Neural progenitor cell (in vitro differentiated cells): ENCODE measurements around the gene UGT1A6. TPM values are rescaled to one million over a fixed set of nuclear protein-coding genes. Genes with fewer than 3 reads are reported as not detected.

Source experiments
- DNase-seq: peaks from one replicate; pipeline ENCODE4 v3.0.0-alpha.2; 2016; ENCODE audit warnings: low spot score
- H2AFZ ChIP-seq: fragments of 200-600 bp; sonication (generic); replicated peaks from 2 replicates; pipeline ENCODE4 v1.6.1; 2016; ENCODE audit warnings: antibody characterized with exemption
- H3F3A ChIP-seq: fragments of 200-600 bp; sonication (generic); 2 replicates; pipeline ENCODE4 v1.6.1; 2016; ENCODE audit warnings: antibody characterized with exemption, low read depth
- H3K27ac ChIP-seq: fragments of 200-600 bp; sonication (generic); 2 replicates; pipeline ENCODE4 v1.5.1; 2016; ENCODE audit warnings: mild to moderate bottlenecking
- H3K27me3 ChIP-seq: fragments of 200-600 bp; sonication (generic); 2 replicates; pipeline ENCODE4 v1.6.1; 2016; ENCODE audit warnings: mild to moderate bottlenecking, moderate library complexity
- H3K36me3 ChIP-seq: fragments of 200-600 bp; sonication (generic); 2 replicates; pipeline ENCODE4 v1.5.1; 2016
- H3K4me1 ChIP-seq: fragments of 200-600 bp; sonication (generic); 2 replicates; pipeline ENCODE4 v1.6.1; 2016; ENCODE audit warnings: mixed run types
- H3K4me2 ChIP-seq: fragments of 200-600 bp; sonication (generic); 2 replicates; pipeline ENCODE4 v1.6.1; 2016
- H3K4me3 ChIP-seq: fragments of 200-600 bp; sonication (generic); 2 replicates; pipeline ENCODE4 v1.5.1; 2016
- H3K79me2 ChIP-seq: fragments of 200-600 bp; sonication (generic); 2 replicates; pipeline ENCODE4 v1.6.1; 2016; ENCODE audit warnings: low read depth
- H3K9ac ChIP-seq: fragments of 200-600 bp; sonication (generic); 2 replicates; pipeline ENCODE4 v1.6.1; 2016
- H3K9me3 ChIP-seq: fragments of 200-600 bp; sonication (generic); 2 replicates; pipeline ENCODE4 v1.5.1; 2016; ENCODE audit warnings: low read depth
- H4K20me1 ChIP-seq: fragments of 200-600 bp; sonication (generic); 2 replicates; pipeline ENCODE4 v1.6.1; 2016; ENCODE audit warnings: low read depth
- H3K27ac Mint-ChIP-seq: 3 replicates; pipeline ENCODE4 v1.8.0; 2021; ENCODE audit warnings: mixed read lengths
- H3K27me3 Mint-ChIP-seq: 2 replicates; pipeline ENCODE4 v1.8.0; 2022; ENCODE audit warnings: low read depth, mild to moderate bottlenecking, inconsistent platforms, moderate library complexity, mixed read lengths; ENCODE audit not compliant: insufficient read depth
- H3K36me3 Mint-ChIP-seq: 3 replicates; pipeline ENCODE4 v1.8.0; 2021; ENCODE audit warnings: mixed read lengths
- H3K4me1 Mint-ChIP-seq: 3 replicates; pipeline ENCODE4 v1.8.0; 2021; ENCODE audit warnings: mixed read lengths
- H3K4me3 Mint-ChIP-seq: 3 replicates; pipeline ENCODE4 v1.8.0; 2021; ENCODE audit warnings: mild to moderate bottlenecking, moderate library complexity, mixed read lengths
- H3K9me3 Mint-ChIP-seq: 3 replicates; pipeline ENCODE4 v1.8.0; 2020; ENCODE audit warnings: mixed read lengths
- EZH2 ChIP-seq: fragments of 200-600 bp; sonication (generic); IDR thresholded peaks from 2 replicates; pipeline ENCODE4 v1.6.1; 2017; ENCODE audit warnings: antibody characterized with exemption, mild to moderate bottlenecking, moderate library complexity
- EZH2phosphoT487 ChIP-seq: fragments of 200-600 bp; sonication (generic); IDR thresholded peaks from 2 replicates; pipeline ENCODE4 v1.6.1; 2017; ENCODE audit warnings: antibody characterized with exemption
- total RNA-seq: library from RNA; depleted of rRNA; stranded (reverse); fragments of >200 nt; gene quantifications from 2 replicates; pipeline ENCODE4 v1.2.3, GENCODE V29; 2015; ENCODE audit warnings: low replicate concordance
- TF ChIP-seq, protein P1 (sequence below): fragments of 200-600 bp; sonication (generic); IDR thresholded peaks from 2 replicates; pipeline ENCODE4 v1.5.1; 2017; ENCODE audit warnings: antibody characterized with exemption, mild to moderate bottlenecking

The UGT1A6 gene
- total RNA-seq, 1 donor from 2014 or later, result not detected

DNA sequence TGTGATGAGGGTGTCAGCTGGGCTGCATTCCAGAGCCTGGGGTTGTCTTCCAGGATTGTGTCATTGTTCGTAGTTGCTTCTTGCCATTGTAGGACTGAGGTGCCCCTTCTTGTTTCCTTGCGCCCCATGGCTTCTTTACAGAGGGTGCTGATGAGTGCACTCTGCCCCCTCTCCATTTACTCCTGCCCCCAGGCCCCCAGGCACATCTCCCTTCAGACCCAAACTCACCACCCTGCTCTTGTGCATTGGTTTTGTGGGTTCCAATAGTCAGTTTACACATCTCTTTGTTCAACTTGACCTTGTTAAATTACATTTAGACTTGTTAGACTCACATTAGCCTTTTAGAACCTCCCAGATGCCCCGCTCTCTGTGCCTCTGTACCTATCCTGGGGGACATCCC is 128.5 kb downstream of the UGT1A6 start:
- no peaks in the 10 kb centered on the region for H3K9me3 ChIP-seq
- no peaks in the 10 kb centered on the region for H3K4me1 ChIP-seq
- DNase-seq, result no peak
- no peaks in the 10 kb centered on the region for H3F3A ChIP-seq
- no peak overlapping the region for H2AFZ ChIP-seq
- no peaks in the 10 kb centered on the region for H3K36me3 ChIP-seq
- Mint-ChIP-seq H3K27ac (peak overlapping the region; percentile 59), H3K4me3 (no peak overlapping the region), H3K27me3 (peaks cover 6% of the 10 kb centered on the region), H3K4me1 (peaks cover 9% of the 10 kb centered on the region), H3K36me3 (peaks cover 1% of the 10 kb centered on the region), H3K9me3 (peaks cover 3% of the 10 kb centered on the region)
- H3K9ac ChIP-seq, result no peak overlapping the region
- H3K27me3 ChIP-seq, result no peaks in the 10 kb centered on the region
- no peak for TF ChIP-seq EZH2
- TF ChIP-seq EZH2phosphoT487, result no peak
- TF ChIP-seq, protein P1, sequence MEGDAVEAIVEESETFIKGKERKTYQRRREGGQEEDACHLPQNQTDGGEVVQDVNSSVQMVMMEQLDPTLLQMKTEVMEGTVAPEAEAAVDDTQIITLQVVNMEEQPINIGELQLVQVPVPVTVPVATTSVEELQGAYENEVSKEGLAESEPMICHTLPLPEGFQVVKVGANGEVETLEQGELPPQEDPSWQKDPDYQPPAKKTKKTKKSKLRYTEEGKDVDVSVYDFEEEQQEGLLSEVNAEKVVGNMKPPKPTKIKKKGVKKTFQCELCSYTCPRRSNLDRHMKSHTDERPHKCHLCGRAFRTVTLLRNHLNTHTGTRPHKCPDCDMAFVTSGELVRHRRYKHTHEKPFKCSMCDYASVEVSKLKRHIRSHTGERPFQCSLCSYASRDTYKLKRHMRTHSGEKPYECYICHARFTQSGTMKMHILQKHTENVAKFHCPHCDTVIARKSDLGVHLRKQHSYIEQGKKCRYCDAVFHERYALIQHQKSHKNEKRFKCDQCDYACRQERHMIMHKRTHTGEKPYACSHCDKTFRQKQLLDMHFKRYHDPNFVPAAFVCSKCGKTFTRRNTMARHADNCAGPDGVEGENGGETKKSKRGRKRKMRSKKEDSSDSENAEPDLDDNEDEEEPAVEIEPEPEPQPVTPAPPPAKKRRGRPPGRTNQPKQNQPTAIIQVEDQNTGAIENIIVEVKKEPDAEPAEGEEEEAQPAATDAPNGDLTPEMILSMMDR, result no peak
- no peak overlapping the region for H3K4me3 ChIP-seq
- H3K4me2 ChIP-seq, result no peak overlapping the region
- no peaks in the 10 kb centered on the region for H4K20me1 ChIP-seq
- H3K79me2 ChIP-seq, result no peaks in the 10 kb centered on the region
- H3K27ac ChIP-seq, result no peak overlapping the region

DNA sequence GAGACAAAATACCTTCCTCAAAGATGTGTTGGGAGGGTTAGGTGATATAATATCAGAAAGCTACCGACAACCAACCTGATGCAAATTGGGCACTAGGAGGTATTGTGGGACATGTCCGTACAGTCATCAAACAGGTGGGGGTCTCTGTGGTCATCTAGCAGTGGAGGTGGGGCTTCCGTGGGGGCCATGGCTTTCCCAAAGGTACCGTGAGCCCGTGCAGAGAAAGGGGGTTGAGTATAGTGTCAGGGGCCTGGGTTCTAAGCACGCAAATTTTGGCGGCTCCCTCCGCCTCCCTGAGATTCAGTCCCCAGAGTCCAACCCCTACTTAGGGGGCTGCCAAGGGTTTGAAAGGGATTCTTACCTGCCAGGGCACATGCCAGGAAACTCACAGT is 129.0 kb downstream of the UGT1A6 start:
- H3K27me3 Mint-ChIP-seq, result peaks cover 6% of the 10 kb centered on the region

DNA sequence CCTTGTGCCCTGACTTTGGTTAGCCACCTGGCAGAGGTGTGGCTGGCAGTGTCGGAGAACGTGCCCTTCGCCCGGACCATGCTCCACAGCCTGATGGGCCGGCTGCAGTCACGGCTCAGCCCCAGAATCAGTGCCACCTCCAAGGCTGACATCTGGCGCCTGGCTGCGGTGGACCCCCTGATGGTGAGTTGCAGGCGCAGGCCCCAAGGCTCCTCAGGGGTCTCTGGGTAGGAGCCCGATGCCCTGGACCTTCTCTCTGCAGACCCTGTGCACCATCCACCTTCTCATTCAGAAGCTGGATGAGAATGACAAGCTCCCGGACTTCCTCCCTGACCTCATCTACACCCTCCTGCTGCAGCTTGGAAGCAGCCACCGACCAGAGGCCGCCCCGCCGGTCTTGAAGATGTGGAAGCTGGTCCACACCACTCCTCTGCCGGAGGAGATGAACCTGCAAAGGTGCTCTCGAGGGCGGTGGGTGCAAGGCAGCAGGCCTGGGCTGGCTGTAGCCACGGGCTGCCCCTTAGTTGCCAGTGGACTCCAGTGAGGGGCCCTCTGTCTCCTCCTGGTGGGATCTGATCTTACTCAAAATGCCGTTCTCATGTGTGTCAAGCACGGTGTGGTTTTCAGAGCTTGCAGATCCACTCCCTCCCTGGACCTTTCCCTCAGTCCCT is 129.5 kb downstream of the UGT1A6 start:
- Histone ChIP-seq H3K79me2 (no peaks in the 10 kb centered on the region), H3K4me3 (no peak overlapping the region), H2AFZ (no peak overlapping the region), H3F3A (no peaks in the 10 kb centered on the region), H3K27me3 (no peaks in the 10 kb centered on the region), H3K4me2 (no peak overlapping the region), H3K9ac (no peak overlapping the region), H3K36me3 (no peaks in the 10 kb centered on the region), H3K27ac (no peak overlapping the region), H3K4me1 (no peaks in the 10 kb centered on the region), H3K9me3 (no peaks in the 10 kb centered on the region), H4K20me1 (no peaks in the 10 kb centered on the region)
- peaks cover 1% of the 10 kb centered on the region for H3K36me3 Mint-ChIP-seq
- peaks cover 3% of the 10 kb centered on the region for H3K9me3 Mint-ChIP-seq
- peaks cover under 1% of the 10 kb centered on the region for H3K4me1 Mint-ChIP-seq
- peaks cover 4% of the 10 kb centered on the region for H3K27me3 Mint-ChIP-seq
- no peak overlapping the region for H3K27ac Mint-ChIP-seq
- TF ChIP-seq, protein P1, result no peak
- no peak for TF ChIP-seq EZH2
- TF ChIP-seq EZH2phosphoT487, result no peak
- DNase-seq, result no peak
- no peak overlapping the region for H3K4me3 Mint-ChIP-seq

More for the DNA sequence above, 129.0 kb downstream of the UGT1A6 start:
- Histone ChIP-seq H3K4me1 (no peaks in the 10 kb centered on the region), H4K20me1 (no peaks in the 10 kb centered on the region), H3K4me2 (no peak overlapping the region), H3K27ac (no peak overlapping the region), H2AFZ (no peak overlapping the region), H3K4me3 (no peak overlapping the region), H3K27me3 (no peaks in the 10 kb centered on the region), H3K36me3 (no peaks in the 10 kb centered on the region), H3K79me2 (no peaks in the 10 kb centered on the region), H3F3A (no peaks in the 10 kb centered on the region), H3K9me3 (no peaks in the 10 kb centered on the region), H3K9ac (no peak overlapping the region)
- Mint-ChIP-seq H3K4me3 (no peak overlapping the region), H3K4me1 (peaks cover 4% of the 10 kb centered on the region), H3K36me3 (peaks cover 1% of the 10 kb centered on the region), H3K9me3 (peaks cover 3% of the 10 kb centered on the region), H3K27ac (peak overlapping the region; percentile 59)
- TF ChIP-seq, protein P1, result no peak
- TF ChIP-seq EZH2, result no peak
- no peak for DNase-seq

Other genes starting within 250 kb of the UGT1A6 start
- 15.1 and 32.9 TPM in 2 replicates for gene USP40, start 126.1 kb upstream of the UGT1A6 start, total RNA-seq
- not detected in 2 replicates for gene UGT1A8, start 75.3 kb upstream of the UGT1A6 start, total RNA-seq
- gene UGT1A10, start 56.4 kb upstream of the UGT1A6 start, total RNA-seq, result not detected in 2 replicates
- not detected in 2 replicates for gene UGT1A9, start 21.0 kb upstream of the UGT1A6 start, total RNA-seq
- gene UGT1A7, start 11.0 kb upstream of the UGT1A6 start, total RNA-seq, result not detected in 2 replicates
- gene UGT1A5, start 20.0 kb downstream of the UGT1A6 start, total RNA-seq, result not detected in 2 replicates
- not detected in 2 replicates for gene UGT1A4, start 25.8 kb downstream of the UGT1A6 start, total RNA-seq
- gene UGT1A3, start 36.2 kb downstream of the UGT1A6 start, total RNA-seq, result not detected in 2 replicates
- not detected in 2 replicates for gene UGT1A1, start 67.4 kb downstream of the UGT1A6 start, total RNA-seq
- gene MROH2A, start 85.4 kb downstream of the UGT1A6 start, total RNA-seq, result not detected in 2 replicates
- 101 and 109 TPM in 2 replicates for gene HJURP, start 161.6 kb downstream of the UGT1A6 start, total RNA-seq
- gene TRPM8, start 224.5 kb downstream of the UGT1A6 start, total RNA-seq, result 4.9 and 7.5 TPM in 2 replicates